Fibroblast of lung (primary cell): Measurements from ENCODE around the gene DPP7. TPM values are rescaled to one million over a fixed set of nuclear protein-coding genes. Genes with fewer than 3 reads are reported as not detected.

Source experiments
- DNase-seq, 2 donors: peaks; one replicate each; pipeline versions ENCODE4 v3.0.0 to v3.0.0-alpha.2; 2010; ENCODE audit warnings: low read depth in 2 of 2
- H2AFZ ChIP-seq: 2 replicates; pipeline ENCODE4 v1.5.1; 2012; ENCODE audit warnings: low read length, control low read depth, inconsistent platforms
- H3K27ac ChIP-seq: 2 replicates; pipeline ENCODE4 v1.5.1; 2011; ENCODE audit warnings: low read length, control low read depth; ENCODE audit not compliant: insufficient read depth
- H3K27me3 ChIP-seq: 2 replicates; pipeline ENCODE4 v1.5.1; 2011; ENCODE audit warnings: mild to moderate bottlenecking, low read length; ENCODE audit not compliant: control insufficient read depth, insufficient read depth
- H3K36me3 ChIP-seq: 2 replicates; pipeline ENCODE4 v1.5.1; 2011; ENCODE audit warnings: low read length; ENCODE audit not compliant: control insufficient read depth, insufficient read depth
- H3K4me1 ChIP-seq: 2 replicates; pipeline ENCODE4 v1.5.1; 2011; ENCODE audit warnings: low read length; ENCODE audit not compliant: control insufficient read depth, insufficient read depth; ENCODE audit errors: extremely low read depth
- H3K4me2 ChIP-seq: 2 replicates; pipeline ENCODE4 v1.5.1; 2011; ENCODE audit warnings: low read length, control low read depth; ENCODE audit not compliant: insufficient read depth; ENCODE audit errors: extremely low read depth
- H3K4me3 ChIP-seq, 4 experiments: fragments of 200-600 bp in 1 of 4; sonication (generic) in 1 of 4; replicated peaks in 1 of 4; 2 replicates each; pipeline ENCODE4 v1.5.1; 2011 to 2016; ENCODE audit warnings: low read length in 4 of 4, low read depth in 3 of 4, mild to moderate bottlenecking in 3 of 4, control low read depth in 2 of 4, inconsistent platforms in 1 of 4, mixed read lengths in 1 of 4; ENCODE audit not compliant: insufficient read depth in 1 of 4; ENCODE audit errors: control extremely low read depth in 1 of 4
- H3K79me2 ChIP-seq: 2 replicates; pipeline ENCODE4 v1.5.1; 2012; ENCODE audit warnings: mild to moderate bottlenecking, low read length, inconsistent platforms; ENCODE audit not compliant: control insufficient read depth, insufficient read depth
- H3K9ac ChIP-seq: 2 replicates; pipeline ENCODE4 v1.5.1; 2011; ENCODE audit warnings: mild to moderate bottlenecking, low read length, control low read depth; ENCODE audit not compliant: insufficient read depth
- H3K9me3 ChIP-seq: 2 replicates; pipeline ENCODE4 v1.5.1; 2012; ENCODE audit warnings: low read depth, low read length; ENCODE audit not compliant: control insufficient read depth, insufficient read depth
- H4K20me1 ChIP-seq: 2 replicates; pipeline ENCODE4 v1.5.1; 2011; ENCODE audit warnings: low read length; ENCODE audit not compliant: control insufficient read depth, insufficient read depth; ENCODE audit errors: extremely low read depth
- CTCF ChIP-seq, 2 donors: IDR thresholded peaks in 1 of 2; conservative IDR thresholded peaks in 1 of 2; 1 replicate in 1 of 2; 2 replicates in 1 of 2; pipeline ENCODE4 v1.5.1; 2011 to 2012; ENCODE audit warnings: low read length in 2 of 2, control low read depth in 1 of 2, inconsistent platforms in 1 of 2, low read depth in 1 of 2, mild to moderate bottlenecking in 1 of 2
- EZH2 ChIP-seq: IDR thresholded peaks from 2 replicates; pipeline ENCODE4 v1.5.1; 2012; ENCODE audit warnings: low read length, control low read depth, mild to moderate bottlenecking; ENCODE audit errors: missing control alignments
- polyA plus RNA-seq, 2 donors: library from polyadenylated mRNA; depleted of rRNA in 1 of 2; stranded (reverse) in 1 of 2; unstranded in 1 of 2; fragments of >200 nt; gene quantifications; 2 replicates each; pipeline ENCODE4 v1.2.1, GENCODE V29; 2011 to 2012; ENCODE audit warnings: missing spikeins in 1 of 2
- total RNA-seq: library from RNA; depleted of rRNA; stranded (reverse); fragments of >200 nt; gene quantifications from 2 replicates; pipeline ENCODE4 v1.2.1, GENCODE V29; 2014

DPP7 gene
- total and polyA plus RNA-seq, 2 donors (not counting 1 experiment from before 2014, with no cell fraction given) = 28.6 to 126 TPM

GRCh38 chr9:137147793-137148160 lies 33.2 kb upstream of the DPP7 start:
- DNase-seq = no peak
- no peak overlapping the region for H3K4me3 ChIP-seq
- no peaks in the 10 kb centered on the region for H3K4me1 ChIP-seq
- no peaks in the 10 kb centered on the region for H3K36me3 ChIP-seq
- H3K9ac ChIP-seq = no peak overlapping the region
- no peaks in the 10 kb centered on the region for H4K20me1 ChIP-seq
- no peak for TF ChIP-seq EZH2
- no peak for TF ChIP-seq CTCF (conservative IDR thresholded peaks at IDR 0.05 in 1 of 2, IDR thresholded peaks at IDR 0.05 in 1 of 2; ENCODE audit: low read depth in 1 of 2, low read length in 2 of 2)
- H3K9me3 ChIP-seq = no peaks in the 10 kb centered on the region
- no peak overlapping the region for H3K4me2 ChIP-seq
- no peaks in the 10 kb centered on the region for H3K79me2 ChIP-seq
- no peak overlapping the region for H3K27ac ChIP-seq
- H2AFZ ChIP-seq = no peak overlapping the region
- H3K27me3 ChIP-seq = no peaks in the 10 kb centered on the region

DNA sequence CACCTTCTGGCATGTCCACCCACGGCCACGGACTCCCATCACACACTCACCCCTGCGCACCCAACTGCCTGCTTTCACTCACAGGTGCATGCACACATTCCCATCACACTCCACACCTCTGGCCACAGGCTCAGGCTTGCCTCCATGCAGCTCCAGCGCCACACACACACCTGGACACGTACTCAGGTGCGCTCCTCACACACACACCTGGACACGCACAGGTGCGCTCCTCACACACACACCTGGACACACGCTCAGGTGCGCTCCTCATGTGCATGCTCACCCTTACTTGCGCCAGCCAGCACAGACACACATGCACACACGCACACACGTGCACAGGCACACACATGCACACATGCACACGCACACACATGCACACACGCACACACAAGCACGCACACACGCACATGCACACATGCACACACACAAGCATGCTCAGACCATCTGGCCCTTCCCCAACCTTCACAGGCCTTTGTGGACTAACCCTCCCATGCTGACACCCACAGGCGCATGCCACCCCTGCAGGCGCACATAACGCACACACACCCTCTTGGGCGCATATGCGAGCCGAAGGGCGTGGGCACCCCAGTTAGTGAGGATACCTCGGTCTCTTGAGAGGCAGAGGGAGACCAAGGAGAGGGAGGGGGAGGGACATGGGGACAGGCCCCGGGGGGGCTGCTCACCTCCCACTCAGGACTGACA lies 32.7 kb upstream of the DPP7 start:
- TF ChIP-seq EZH2 (no peak), CTCF (conservative IDR thresholded peaks at IDR 0.05 in 1 of 2, IDR thresholded peaks at IDR 0.05 in 1 of 2; ENCODE audit: low read depth in 1 of 2, low read length in 2 of 2) (no peak)
- no peak overlapping the region for H2AFZ ChIP-seq
- no peak overlapping the region for H3K27ac ChIP-seq
- H3K27me3 ChIP-seq = no peaks in the 10 kb centered on the region
- H3K79me2 ChIP-seq = no peaks in the 10 kb centered on the region
- no peak overlapping the region for H3K9ac ChIP-seq
- H3K4me3 ChIP-seq = no peak overlapping the region
- no peaks in the 10 kb centered on the region for H3K36me3 ChIP-seq
- no peak overlapping the region for H3K4me2 ChIP-seq
- no peaks in the 10 kb centered on the region for H4K20me1 ChIP-seq
- H3K4me1 ChIP-seq = no peaks in the 10 kb centered on the region
- no peaks in the 10 kb centered on the region for H3K9me3 ChIP-seq
- no peak for DNase-seq

DNA sequence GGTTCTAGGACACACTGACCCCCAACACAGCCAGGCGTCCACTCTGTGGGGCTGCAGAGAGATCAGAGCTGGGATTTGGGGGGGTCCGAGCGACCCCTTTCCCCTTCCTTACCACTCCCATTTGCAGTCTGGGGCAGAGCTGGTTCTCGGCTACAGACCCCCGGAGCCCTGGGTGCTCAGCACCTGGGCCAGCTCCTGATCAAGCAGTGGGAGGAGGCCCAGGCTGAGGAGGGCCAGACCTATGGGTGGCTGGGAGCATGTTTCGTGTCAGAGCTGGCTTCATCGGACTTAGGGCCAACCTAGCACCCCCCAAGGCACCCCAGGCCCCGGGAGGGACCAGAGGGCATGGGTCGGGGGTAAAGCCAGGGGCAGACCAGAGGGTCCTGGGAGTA lies 32.0 kb upstream of the DPP7 start:
- no peaks in the 10 kb centered on the region for H3K4me1 ChIP-seq
- H3K4me3 ChIP-seq = no peak overlapping the region
- H3K4me2 ChIP-seq = no peak overlapping the region
- H3K27me3 ChIP-seq = peaks cover 1% of the 10 kb centered on the region
- H3K9ac ChIP-seq = no peak overlapping the region
- TF ChIP-seq EZH2 (no peak), CTCF (conservative IDR thresholded peaks at IDR 0.05 in 1 of 2, IDR thresholded peaks at IDR 0.05 in 1 of 2; ENCODE audit: low read depth in 1 of 2, low read length in 2 of 2) (no peak)
- DNase-seq = no peak
- no peak overlapping the region for H2AFZ ChIP-seq
- no peak overlapping the region for H3K27ac ChIP-seq
- no peaks in the 10 kb centered on the region for H3K79me2 ChIP-seq
- H4K20me1 ChIP-seq = no peaks in the 10 kb centered on the region
- no peaks in the 10 kb centered on the region for H3K9me3 ChIP-seq
- H3K36me3 ChIP-seq = no peaks in the 10 kb centered on the region
